H4 (cell line): ENCODE results near the gene PLPPR4. TPM values are rescaled to one million over a fixed set of nuclear protein-coding genes. Genes with fewer than 3 reads are reported as not detected.
"Not testable (repeated sequence)": the region's sequence is repeated elsewhere in the genome, so short reads cannot be mapped to it uniquely, and the experiment has no call there.

Source experiments
- DNase-seq: peaks from one replicate; pipeline ENCODE4 v3.0.0-alpha.2; 2015; ENCODE audit warnings: low spot score
- total RNA-seq: library from RNA; depleted of rRNA; stranded (reverse); fragments of >200 nt; shearing (Covaris generic); gene quantifications from 2 replicates; pipeline ENCODE4 v1.2.3, GENCODE V29; 2014

The PLPPR4 gene
- total RNA-seq, 1 experiment from 2014 or later, result 0.35 TPM

GRCh38 chr1:99266726-99267125 is 2.4 kb downstream of the PLPPR4 start:
- peak; percentile 37 for DNase-seq

GRCh38 chr1:99268021-99268420 is 3.7 kb downstream of the PLPPR4 start:
- no peak for DNase-seq

- DNase-seq, result no peak
Observed at GRCh38 chr1:99269321-99269720, 5.0 kb downstream of the PLPPR4 start.

- no peak for DNase-seq
Observed at GRCh38 chr1:99270646-99271045, 6.4 kb downstream of the PLPPR4 start.

GRCh38 chr1:99271249-99271648 is 7.0 kb downstream of the PLPPR4 start:
- no peak for DNase-seq

- no peak for DNase-seq
Observed at GRCh38 chr1:99277066-99277465, 12.8 kb downstream of the PLPPR4 start.

- DNase-seq, result no peak
Observed at GRCh38 chr1:99279525-99279924, 15.2 kb downstream of the PLPPR4 start.

GRCh38 chr1:99281105-99281504 is 16.8 kb downstream of the PLPPR4 start:
- DNase-seq, result no peak

- DNase-seq, result no peak
Observed at GRCh38 chr1:99282536-99282935, 18.2 kb downstream of the PLPPR4 start.

- not testable (repeated sequence) for DNase-seq
Observed at GRCh38 chr1:99283521-99283920, 19.2 kb downstream of the PLPPR4 start.

GRCh38 chr1:99292886-99293285 is 28.6 kb downstream of the PLPPR4 start:
- no peak for DNase-seq

- DNase-seq, result no peak
Observed at GRCh38 chr1:99297923-99298322, 33.6 kb downstream of the PLPPR4 start.

- DNase-seq, result no peak
Observed at GRCh38 chr1:99304725-99305282, 40.5 kb downstream of the PLPPR4 start.

GRCh38 chr1:99305626-99306025 is 41.3 kb downstream of the PLPPR4 start:
- no peak for DNase-seq

GRCh38 chr1:99306056-99306455 is 41.8 kb downstream of the PLPPR4 start:
- no peak for DNase-seq

GRCh38 chr1:99306644-99307043 is 42.4 kb downstream of the PLPPR4 start:
- DNase-seq, result no peak

- no peak for DNase-seq
Observed at GRCh38 chr1:99315305-99315704, 51.0 kb downstream of the PLPPR4 start.

- no peak for DNase-seq
Observed at GRCh38 chr1:99326215-99326949, 62.1 kb downstream of the PLPPR4 start.

- no peak for DNase-seq
Observed at GRCh38 chr1:99327357-99327756, 63.1 kb downstream of the PLPPR4 start.

- DNase-seq, result no peak
Observed at GRCh38 chr1:99328171-99328570, 63.9 kb downstream of the PLPPR4 start.

- no peak for DNase-seq
Observed at GRCh38 chr1:99331083-99331482, 66.8 kb downstream of the PLPPR4 start.

- DNase-seq, result no peak
Observed at GRCh38 chr1:99331636-99332035, 67.3 kb downstream of the PLPPR4 start.

GRCh38 chr1:99332561-99332960 is 68.3 kb downstream of the PLPPR4 start:
- no peak for DNase-seq

- no peak for DNase-seq
Observed at GRCh38 chr1:99334991-99335390, 70.7 kb downstream of the PLPPR4 start.
